Tongue (tissue), 2 donors: ENCODE results near the gene TSPAN15. TPM values are rescaled to one million over a fixed set of nuclear protein-coding genes. Genes with fewer than 3 reads are reported as not detected.

ENCODE experiments used
- DNase-seq: peaks from one replicate; pipeline ENCODE4 v3.0.0-alpha.2; 2015
- total RNA-seq: library from RNA; depleted of rRNA; stranded (reverse); fragments of >200 nt; gene quantifications from one replicate; pipeline ENCODE4 v1.2.3, GENCODE V29; 2014

The TSPAN15 gene
- total RNA-seq, 1 donor from 2014 or later: 64.6 TPM

DNA sequence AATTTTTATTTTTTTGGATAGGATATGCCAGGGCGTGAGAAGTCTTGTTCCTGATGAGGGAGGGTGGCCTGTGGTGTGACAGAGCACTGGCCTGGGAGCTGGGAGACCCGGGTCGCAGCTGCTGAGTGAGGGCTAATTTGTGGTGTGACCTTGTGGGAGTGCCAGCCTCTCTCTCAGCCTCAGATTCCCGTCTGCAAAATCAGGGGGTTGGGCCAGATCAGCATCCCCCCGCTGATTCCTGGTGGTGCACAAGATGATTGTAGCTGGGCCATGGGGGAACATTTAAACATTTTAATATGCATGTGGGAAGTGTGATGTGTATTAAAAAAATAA, 14.9 kb downstream of the TSPAN15 start:
- no peak for DNase-seq

GRCh38 chr10:69466689-69467088, 15.4 kb downstream of the TSPAN15 start:
- no peak for DNase-seq

- no peak for DNase-seq
Observed at GRCh38 chr10:69467928-69468750, 16.9 kb downstream of the TSPAN15 start.

DNA sequence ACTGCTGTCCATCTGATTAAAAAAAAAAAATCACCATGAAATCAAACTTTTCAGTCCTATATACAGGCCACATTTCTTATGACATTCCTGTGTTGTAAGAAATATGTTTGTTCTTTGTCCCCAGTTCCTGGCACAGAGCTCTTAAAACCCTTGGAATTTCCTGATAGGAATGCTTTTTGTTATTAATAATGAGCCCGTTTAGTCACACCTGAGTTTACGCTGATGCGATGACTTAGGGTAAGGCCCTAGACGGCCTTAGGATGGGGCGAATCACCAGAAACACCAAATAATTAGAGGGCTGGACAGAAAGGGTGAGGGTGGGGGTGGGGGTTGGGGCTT, 17.5 kb downstream of the TSPAN15 start:
- DNase-seq: no peak

DNA sequence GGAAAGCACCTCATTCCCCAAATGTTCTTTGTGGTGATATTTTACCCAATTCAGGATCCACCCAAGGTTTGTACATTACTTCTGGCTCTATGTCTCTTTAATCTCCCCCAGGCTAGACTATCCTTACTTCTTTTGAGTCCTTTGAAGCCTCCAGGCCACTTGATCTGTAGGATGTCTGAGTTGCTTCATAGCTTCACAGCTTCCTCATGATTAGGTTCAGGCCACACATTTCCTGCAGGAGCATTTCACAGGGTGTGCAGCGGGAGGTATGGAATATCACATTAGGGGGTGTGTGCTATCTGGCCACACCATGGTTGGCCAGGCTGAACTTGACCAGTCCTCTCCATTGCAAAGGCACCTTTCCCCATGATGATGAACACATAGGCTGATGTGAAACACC, 18.7 kb downstream of the TSPAN15 start:
- DNase-seq: no peak

DNA sequence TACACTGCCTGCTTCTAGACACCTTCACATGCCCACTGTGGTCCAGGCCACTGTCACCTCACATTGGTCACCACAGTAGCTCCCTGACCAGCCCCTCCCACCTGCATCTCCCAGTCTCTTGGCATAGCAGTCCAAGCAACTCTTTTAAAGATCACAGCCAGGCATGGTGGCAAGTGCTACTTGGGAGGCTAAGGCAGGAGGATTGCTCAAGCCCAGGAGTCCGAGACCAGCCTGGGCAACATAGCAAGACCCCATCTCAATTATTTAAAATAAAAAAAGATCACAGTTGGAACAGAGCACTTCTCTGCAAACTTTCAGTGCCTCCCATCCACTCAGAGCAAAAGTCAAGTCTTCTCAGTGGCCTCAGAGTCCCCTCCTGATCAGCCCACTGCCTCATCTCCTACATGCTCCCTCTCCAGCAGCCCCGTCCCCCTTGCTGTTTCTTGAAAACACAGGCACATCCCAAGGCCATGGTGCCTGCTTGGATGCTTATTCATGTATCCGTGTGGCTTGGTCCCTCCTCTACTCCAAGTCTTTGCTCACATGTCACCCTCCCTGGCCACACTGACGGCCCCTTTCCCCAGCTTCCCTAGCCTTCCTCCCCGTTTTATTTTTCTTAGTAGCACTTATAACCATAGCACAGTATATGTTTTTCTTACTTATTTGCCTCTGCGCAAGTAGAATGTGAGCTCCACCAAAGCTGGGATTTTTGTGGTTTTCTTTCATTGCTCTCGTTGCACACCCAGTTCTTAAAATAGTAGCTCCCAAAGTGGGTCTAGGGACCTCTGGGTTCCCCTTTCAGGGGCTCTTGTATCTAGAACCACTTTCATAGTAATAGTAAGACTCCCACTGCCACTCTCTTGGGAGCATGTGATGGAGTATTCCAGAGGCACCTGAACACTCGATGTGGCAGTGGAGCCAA, 19.5 kb downstream of the TSPAN15 start:
- DNase-seq: no peak

DNA sequence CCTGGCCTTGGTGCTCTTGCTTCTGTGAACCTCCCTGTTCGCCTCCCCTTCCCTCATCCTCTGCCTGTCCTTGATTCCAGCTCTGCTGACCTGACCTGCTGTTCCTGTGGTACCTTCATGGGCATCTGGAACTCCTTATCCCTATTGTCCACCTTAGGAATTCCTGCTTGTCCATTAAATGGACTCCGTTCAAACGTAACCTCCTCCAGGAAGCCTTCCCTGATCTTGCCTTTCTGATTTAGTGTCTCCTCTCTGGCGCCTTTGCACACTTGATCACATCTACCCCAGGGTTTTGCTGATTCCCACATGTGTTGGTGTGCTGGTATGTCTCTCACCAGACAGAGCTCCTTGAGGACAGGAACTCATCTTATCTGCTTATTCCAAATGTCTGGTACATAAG, 20.9 kb downstream of the TSPAN15 start:
- no peak for DNase-seq

DNA sequence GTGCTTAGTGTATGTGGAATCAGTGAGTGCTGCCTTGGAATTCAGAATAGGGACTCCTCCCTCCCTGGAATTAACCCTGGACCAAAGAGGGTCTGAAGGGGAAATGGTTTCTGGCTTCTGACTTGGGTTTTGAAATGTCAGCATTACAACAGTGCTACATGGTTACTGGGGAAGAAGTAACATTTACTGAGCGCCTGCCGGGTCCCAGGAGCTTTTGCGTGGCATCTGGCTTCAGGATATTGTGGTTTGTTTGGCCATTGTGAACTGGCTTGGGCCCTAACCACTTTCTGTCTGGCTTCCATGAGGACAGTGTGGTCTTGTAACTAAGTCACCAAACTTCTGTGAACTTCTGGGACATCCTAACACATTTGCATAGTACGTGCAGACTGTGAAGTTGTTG, 21.3 kb downstream of the TSPAN15 start:
- DNase-seq: no peak

DNA sequence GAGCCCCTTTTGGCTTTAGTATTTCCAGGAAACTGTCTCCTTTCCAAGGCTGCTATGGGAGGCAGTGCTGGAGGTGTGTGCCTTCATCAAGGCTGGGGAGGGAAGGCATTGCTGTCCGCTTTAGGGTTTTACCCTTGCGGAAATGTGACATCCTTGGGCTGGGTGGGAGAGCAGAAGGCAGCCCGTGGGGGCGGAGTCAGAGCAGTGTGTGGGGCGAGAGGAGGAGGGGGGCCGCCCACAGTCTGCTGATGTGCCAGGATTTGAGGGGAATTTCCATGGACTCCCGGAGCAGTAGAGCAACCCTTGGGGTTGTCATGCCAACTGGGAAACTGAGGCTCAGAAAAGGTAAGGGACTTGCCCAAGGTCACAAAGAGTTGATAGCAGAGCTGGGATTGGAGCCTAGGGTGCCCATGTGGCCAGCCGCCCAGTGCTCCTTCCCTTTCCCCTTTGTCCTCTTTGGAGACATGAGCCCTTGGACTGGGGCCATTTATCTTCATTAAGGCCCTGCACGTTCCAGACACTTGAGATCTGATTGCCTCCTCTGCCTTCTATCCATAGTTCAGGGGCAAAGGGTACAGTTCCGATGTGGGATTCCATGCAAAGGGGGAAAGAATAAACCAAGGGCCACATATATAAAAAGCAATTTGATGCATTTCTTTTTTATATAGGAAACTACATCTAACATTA, 22.2 kb downstream of the TSPAN15 start:
- no peak for DNase-seq

DNA sequence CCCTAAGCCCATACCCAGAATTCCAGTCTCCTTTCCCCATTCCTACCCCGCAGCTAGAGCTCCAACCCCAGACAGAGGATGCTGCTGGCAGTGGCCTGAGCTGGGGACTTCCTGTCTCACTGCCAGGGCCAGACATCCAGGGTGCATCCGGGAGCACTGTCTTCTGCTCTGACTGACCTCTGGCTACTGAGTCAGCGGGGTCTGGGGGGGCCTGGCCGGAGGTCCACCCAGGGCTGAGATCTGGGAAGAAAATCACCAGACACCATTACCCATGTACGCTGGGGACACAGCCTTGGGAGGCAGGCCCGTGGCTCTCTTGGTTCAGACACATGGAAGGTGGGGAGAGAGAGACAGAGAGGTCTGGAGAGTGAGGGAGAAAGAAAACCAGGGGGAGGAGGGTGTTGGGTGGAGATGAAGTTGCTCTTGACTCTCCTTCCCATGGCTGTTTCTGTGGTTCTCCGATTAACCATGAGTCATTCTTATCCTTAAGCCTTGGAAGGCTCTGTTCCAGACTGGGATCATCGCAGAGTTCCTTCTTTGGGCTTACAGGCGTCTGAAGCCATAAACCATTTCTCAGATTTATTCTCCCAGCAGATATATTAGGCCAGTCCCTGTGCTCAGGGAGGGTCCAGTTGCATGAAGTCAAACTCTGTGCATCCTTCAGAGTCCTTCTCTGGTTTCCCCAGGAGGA, 23.6 kb downstream of the TSPAN15 start:
- DNase-seq: peak; percentile 70

GRCh38 chr10:69475433-69475830, 24.2 kb downstream of the TSPAN15 start:
- DNase-seq: no peak

DNA sequence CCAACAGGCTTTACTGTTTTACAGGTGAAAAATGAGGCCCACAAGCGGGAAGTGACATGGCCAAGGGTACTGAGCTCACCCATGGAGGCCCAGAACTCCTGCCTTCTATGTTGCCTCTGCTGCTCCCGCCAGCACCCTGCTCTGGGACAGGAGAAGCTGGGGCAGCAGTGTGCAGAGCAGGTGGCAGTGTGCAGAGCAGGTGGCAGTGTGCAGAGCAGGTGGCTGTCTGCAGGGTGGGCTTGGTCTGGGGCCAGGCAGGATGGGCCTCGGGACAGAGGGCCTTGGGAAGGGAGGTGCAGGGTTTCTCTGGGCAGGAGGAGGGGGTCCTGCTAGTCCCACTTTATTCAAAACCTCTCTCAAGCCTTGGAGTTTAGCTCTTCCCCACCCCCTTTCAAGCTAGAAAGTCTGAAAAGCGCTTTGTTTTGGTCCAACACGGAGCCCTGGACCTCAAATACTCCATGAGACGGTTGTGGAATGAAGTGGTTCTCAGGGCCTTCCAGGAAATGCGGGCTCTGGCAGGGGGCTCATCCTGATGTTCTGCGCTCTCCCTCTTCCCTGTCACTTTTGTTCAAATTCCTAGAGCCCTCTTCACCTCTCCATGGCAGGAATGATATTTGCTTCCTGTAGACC, 26.8 kb downstream of the TSPAN15 start:
- no peak for DNase-seq

DNA sequence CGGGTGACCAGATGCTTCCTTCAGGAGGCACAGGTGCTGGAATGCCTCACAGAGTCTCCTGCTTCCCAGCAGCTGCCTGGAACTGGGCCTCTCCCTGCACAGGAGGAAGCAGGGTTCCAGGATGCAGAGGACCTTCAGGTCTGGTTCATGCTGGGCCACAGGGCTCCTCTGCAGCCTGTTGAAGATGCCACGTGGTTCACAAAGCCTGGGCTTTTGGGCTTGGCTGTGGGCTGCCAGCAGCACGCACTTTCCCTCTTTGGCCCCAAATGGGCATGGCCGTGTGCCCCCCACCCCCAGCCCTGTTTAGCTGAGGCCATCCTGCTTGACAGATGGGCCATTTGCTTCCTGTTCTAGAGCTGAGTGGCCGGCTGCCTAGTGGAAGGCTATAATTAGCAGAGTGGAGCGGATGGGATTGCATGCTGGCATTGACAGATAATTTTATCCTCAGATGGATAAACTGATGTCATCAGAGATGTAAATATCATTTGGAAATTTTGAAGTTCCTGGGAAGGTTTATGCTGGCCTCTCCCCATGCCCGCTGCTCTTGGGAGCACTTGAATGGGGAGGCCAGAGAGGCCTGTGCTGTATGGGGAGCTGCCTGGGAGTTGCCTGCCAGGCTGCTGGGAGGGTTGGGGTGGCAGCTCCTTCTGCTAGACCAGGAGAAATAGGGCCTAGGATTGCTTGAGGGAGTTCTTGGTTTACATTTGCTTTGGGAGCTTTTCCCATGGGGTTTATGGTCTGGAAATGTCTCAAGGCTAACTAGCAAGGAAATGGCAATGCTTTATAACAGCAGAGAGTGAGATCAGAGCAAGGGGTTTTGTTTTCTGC, 28.2 kb downstream of the TSPAN15 start:
- peak; percentile 91 for DNase-seq

DNA sequence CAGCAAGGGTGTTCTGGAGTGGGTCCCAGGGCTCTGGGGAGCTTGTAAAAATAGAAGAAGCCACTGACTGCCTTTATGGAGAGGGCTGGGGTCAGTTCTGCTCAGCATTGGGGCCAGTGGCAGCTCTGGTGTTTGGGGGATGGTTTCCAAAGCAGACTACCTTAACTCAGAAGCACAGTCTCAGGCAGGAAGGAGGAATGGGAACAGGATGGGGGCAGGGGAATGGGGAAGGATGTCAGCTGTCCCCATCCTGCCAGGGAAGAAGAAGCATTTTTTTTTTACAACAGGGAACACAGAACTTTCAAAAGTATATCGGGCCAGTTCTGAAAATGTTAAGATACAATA, 28.8 kb downstream of the TSPAN15 start:
- DNase-seq: no peak

DNA sequence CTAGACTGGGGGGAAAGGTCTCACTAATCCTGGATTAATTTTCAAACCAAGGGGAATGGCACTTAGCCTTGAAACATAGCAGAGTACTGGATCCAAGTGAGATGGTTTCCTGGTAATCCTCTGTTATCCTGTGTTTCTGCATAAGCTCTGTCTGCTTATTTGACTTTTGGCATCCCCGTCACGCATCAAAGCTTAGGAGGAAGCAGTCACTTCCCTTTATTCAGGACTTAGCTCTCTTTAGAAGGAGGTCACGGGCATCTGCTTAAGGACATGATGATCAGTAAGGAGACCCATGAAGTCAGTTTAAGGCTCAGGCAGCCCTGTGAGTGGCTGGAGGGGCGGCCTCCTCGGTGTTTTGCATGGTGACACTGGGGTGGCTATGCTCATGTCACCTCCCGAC, 30.0 kb downstream of the TSPAN15 start:
- peak; percentile 61 for DNase-seq

DNA sequence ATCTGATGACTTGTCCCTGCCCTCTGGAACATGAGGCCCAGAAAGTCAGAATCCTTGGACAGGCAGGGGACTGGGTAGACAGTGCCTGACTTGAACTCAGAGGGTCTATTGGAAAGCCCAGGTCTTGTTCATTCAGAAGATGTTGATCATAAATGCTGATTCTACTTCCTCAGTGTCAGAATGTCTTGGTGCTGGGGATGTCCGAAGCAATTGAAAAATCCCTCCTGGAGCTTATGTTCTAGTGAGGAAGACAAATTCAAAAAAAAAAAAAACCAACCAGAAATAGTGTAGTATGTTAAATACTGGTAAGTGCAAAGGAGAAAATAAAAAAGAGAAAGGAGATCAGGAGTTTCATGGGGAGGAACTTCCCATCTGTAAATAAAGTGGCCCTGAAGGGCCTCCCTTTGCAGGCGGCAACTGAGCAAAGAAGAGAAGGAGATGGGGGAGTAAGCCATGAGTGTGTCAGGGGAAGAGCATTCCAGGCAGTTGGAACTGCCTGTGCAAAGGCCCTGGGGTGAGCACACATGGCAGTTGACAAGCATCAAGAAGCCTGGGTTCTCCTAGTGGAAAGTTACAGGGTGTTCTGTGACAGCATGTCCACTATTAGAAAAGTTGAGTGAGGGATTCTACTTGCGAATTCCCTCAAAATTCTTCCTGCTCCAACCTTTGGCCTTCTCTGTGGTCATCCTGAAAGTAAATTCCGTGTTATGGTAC, 30.7 kb downstream of the TSPAN15 start:
- no peak for DNase-seq

DNA sequence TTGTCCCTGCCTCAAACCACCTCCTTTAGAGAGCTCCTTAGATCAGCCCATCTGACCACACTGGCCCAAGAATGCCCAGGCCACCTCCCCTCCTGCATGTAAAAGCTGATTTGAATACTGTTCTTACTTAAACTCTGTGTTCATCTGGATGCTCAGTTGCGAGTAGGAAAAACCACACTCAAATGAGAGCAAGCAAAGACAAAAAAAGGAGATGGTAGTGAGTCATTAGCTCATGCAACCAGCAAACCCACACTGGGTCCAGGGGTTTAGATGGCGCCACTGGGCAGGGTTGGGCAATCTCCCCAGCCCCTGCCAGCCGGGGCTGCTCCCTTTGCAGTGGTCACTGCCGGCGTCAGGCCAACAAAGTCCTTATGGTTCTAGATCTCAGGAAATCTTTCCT, 32.7 kb downstream of the TSPAN15 start:
- no peak for DNase-seq

DNA sequence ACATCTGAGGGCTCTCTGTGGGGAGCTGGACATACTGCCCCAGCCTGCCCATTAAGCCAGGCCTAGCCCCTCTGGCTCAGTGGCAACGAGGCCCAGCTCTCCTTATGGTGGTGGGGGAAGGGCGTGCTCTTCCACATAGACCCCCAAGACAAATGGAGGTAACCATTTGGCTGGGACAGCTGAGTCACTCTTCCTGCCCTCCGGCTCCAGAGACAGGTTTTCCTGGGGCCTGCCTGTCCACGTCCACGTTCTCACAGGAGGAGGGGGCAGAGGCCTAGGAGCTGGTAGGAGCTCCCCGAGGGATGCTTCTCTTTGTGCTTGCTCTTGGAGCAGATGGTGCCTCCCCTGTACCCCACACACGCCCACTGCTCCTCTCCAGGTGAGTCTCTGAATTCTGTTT, 33.5 kb downstream of the TSPAN15 start:
- no peak for DNase-seq

- DNase-seq: peak; percentile 48
Observed at GRCh38 chr10:69486922-69487730, 35.9 kb downstream of the TSPAN15 start.
